ENCODE data around the gene PCBP4. TPM values are rescaled to one million over a fixed set of nuclear protein-coding genes. Genes with fewer than 3 reads are reported as not detected.
A peak's percentile ranks its signal among the peaks of the same experiment; 100 is the strongest.

PCBP4 gene
- polyA plus RNA-seq, 3 donors, result 0.09 to 1.3 (median 0.22) TPM

- Histone ChIP-seq H2AFZ (ENCODE audit: insufficient read depth, low read depth, low read length, poor library complexity, severe bottlenecking) (no peak overlapping the region), H3K27me3 (ENCODE audit: control insufficient read depth in 2 of 2, insufficient read depth in 2 of 2, low read length in 2 of 2) (no peaks in the 10 kb centered on the region), H4K20me1 (ENCODE audit: insufficient read depth, low read length) (no peaks in the 10 kb centered on the region), H3K9ac (ENCODE audit: insufficient read depth, low read length, poor library complexity, severe bottlenecking) (no peak overlapping the region), H3K4me1 (ENCODE audit: control insufficient read depth in 1 of 2, insufficient read depth in 2 of 2, low read length in 2 of 2) (no peaks in the 10 kb centered on the region), H3K36me3 (replicated peaks in 1 of 2; ENCODE audit: control insufficient read depth in 1 of 2, insufficient read depth in 2 of 2, low read length in 2 of 2) (peaks cover 50 to 71% of the 10 kb centered on the region in 2 donors), H3K79me2 (ENCODE audit: insufficient read depth, low read length) (peaks cover 3% of the 10 kb centered on the region), H3K4me2 (replicated peaks; ENCODE audit: extremely low read depth, low read length, poor library complexity, severe bottlenecking) (no peak overlapping the region), H3K9me3 (replicated peaks in 1 of 2; ENCODE audit: control insufficient read depth in 1 of 2, insufficient read depth in 1 of 2, low read length in 2 of 2) (no peaks in the 10 kb centered on the region), H3K27ac (ENCODE audit: low read depth in 1 of 2, low read length in 2 of 2) (no peak overlapping the region), H3K4me3 (replicated peaks in 1 of 3; ENCODE audit: low read depth in 2 of 3, low read length in 3 of 3) (no peak overlapping the region)
- peaks cover 60 to 70% of the 10 kb centered on the region in 2 donors for H3K36me3 Mint-ChIP-seq
- peaks cover 0 to 2% (median 0%) of the 10 kb centered on the region in 7 donors for H3K9me3 Mint-ChIP-seq
- DNase-seq, result no peak
- peak overlapping the region in 1 of 7 donors; percentile 22 for H3K27ac Mint-ChIP-seq
- WGBS (ENCODE audit: insufficient coverage), result 98% methylated on average over 6 of the region's 11 CpGs
- H3K4me1 Mint-ChIP-seq, result peaks cover under 1% of the 10 kb centered on the region
- H3K27me3 Mint-ChIP-seq (ENCODE audit: low read depth in 3 of 3), result peaks cover 0 to 4% (median 0%) of the 10 kb centered on the region in 3 donors
- TF ChIP-seq CTCF (IDR thresholded peaks at IDR 0.05), result no peak
- intact Hi-C loops (cut with micrococcal nuclease), result no loop called here
- H3K4me3 Mint-ChIP-seq, result no peak overlapping the region
These were observed 33.0 kb downstream of the PCBP4 start for GRCh38 chr3:51934139-51934850.

- no peaks in the 10 kb centered on the region for H3K4me1 ChIP-seq (ENCODE audit: control insufficient read depth in 1 of 2, insufficient read depth in 2 of 2, low read length in 2 of 2)
- no peak for TF ChIP-seq CTCF (IDR thresholded peaks at IDR 0.05)
- intact Hi-C loops (cut with micrococcal nuclease), result no loop called here
- H4K20me1 ChIP-seq (ENCODE audit: insufficient read depth, low read length), result no peaks in the 10 kb centered on the region
- Mint-ChIP-seq H3K4me3 (no peak overlapping the region), H3K27me3 (ENCODE audit: low read depth in 3 of 3) (peaks cover 0 to 4% (median 0%) of the 10 kb centered on the region in 3 donors), H3K9me3 (peaks cover 0 to 3% (median 0%) of the 10 kb centered on the region in 7 donors), H3K4me1 (no peaks in the 10 kb centered on the region), H3K27ac (no peak overlapping the region), H3K36me3 (peaks cover 55 to 66% of the 10 kb centered on the region in 2 donors)
- H3K27me3 ChIP-seq (ENCODE audit: control insufficient read depth in 2 of 2, insufficient read depth in 2 of 2, low read length in 2 of 2), result no peaks in the 10 kb centered on the region
- no peak overlapping the region for H3K4me2 ChIP-seq (replicated peaks; ENCODE audit: extremely low read depth, low read length, poor library complexity, severe bottlenecking)
- 98% methylated on average over 11 of the region's 13 CpGs for whole genome bisulfite sequencing (ENCODE audit: insufficient coverage)
- H3K9ac ChIP-seq (ENCODE audit: insufficient read depth, low read length, poor library complexity, severe bottlenecking), result no peak overlapping the region
- H3K4me3 ChIP-seq (replicated peaks in 1 of 3; ENCODE audit: low read depth in 2 of 3, low read length in 3 of 3), result no peak overlapping the region
- no peak overlapping the region for H2AFZ ChIP-seq (ENCODE audit: insufficient read depth, low read depth, low read length, poor library complexity, severe bottlenecking)
- H3K9me3 ChIP-seq (replicated peaks in 1 of 2; ENCODE audit: control insufficient read depth in 1 of 2, insufficient read depth in 1 of 2, low read length in 2 of 2), result no peaks in the 10 kb centered on the region
- peaks cover 48 to 64% of the 10 kb centered on the region in 2 donors for H3K36me3 ChIP-seq (replicated peaks in 1 of 2; ENCODE audit: control insufficient read depth in 1 of 2, insufficient read depth in 2 of 2, low read length in 2 of 2)
- no peaks in the 10 kb centered on the region for H3K79me2 ChIP-seq (ENCODE audit: insufficient read depth, low read length)
- no peak overlapping the region for H3K27ac ChIP-seq (ENCODE audit: low read depth in 1 of 2, low read length in 2 of 2)
- DNase-seq, result no peak
These were observed 33.6 kb downstream of the PCBP4 start for GRCh38 chr3:51933471-51934138.

All from CD14-positive monocyte (primary cell).